Progenitor cell of endocrine pancreas (in vitro differentiated cells): ENCODE measurements around the gene MBNL2. TPM values are rescaled to one million over a fixed set of nuclear protein-coding genes. Genes with fewer than 3 reads are reported as not detected.

Experiments
- DNase-seq: peaks from one replicate; pipeline ENCODE4 v3.0.0; 2021; ENCODE audit warnings: low spot score; ENCODE audit not compliant: unreplicated experiment
- H3K27ac Mint-ChIP-seq: 2 replicates; pipeline ENCODE4 v1.8.0; 2021; ENCODE audit warnings: mild to moderate bottlenecking, moderate library complexity, mixed read lengths
- H3K27me3 Mint-ChIP-seq: 2 replicates; pipeline ENCODE4 v1.8.0; 2021; ENCODE audit warnings: mixed read lengths
- H3K36me3 Mint-ChIP-seq: 2 replicates; pipeline ENCODE4 v1.8.0; 2022; ENCODE audit warnings: mixed read lengths; ENCODE audit not compliant: insufficient read depth
- H3K4me1 Mint-ChIP-seq: 2 replicates; pipeline ENCODE4 v1.8.0; 2021; ENCODE audit warnings: low read depth, mixed read lengths
- H3K4me3 Mint-ChIP-seq: 2 replicates; pipeline ENCODE4 v1.8.0; 2021; ENCODE audit warnings: low read depth, mild to moderate bottlenecking, moderate library complexity, mixed read lengths
- H3K9me3 Mint-ChIP-seq: 2 replicates; pipeline ENCODE4 v1.8.0; 2021; ENCODE audit warnings: low read depth, mixed read lengths
- CTCF ChIP-seq: fragments of 200-600 bp; sonication (generic); IDR thresholded peaks from one replicate; pipeline ENCODE4 v1.5.0; 2021; ENCODE audit warnings: antibody characterized with exemption, mild to moderate bottlenecking; ENCODE audit not compliant: unreplicated experiment
- total RNA-seq: library from RNA; stranded (reverse); gene quantifications from 2 replicates; pipeline ENCODE4 v1.2.1, GENCODE V29; 2021

Gene MBNL2
- total RNA-seq, 1 donor from 2014 or later, result 51.3 TPM

- no peak for TF ChIP-seq CTCF
- no peak for DNase-seq
- Mint-ChIP-seq H3K4me1 (peaks cover 5% of the 10 kb centered on the region), H3K4me3 (no peak overlapping the region), H3K27me3 (no peaks in the 10 kb centered on the region), H3K36me3 (peaks cover 7% of the 10 kb centered on the region), H3K27ac (no peak overlapping the region), H3K9me3 (no peaks in the 10 kb centered on the region)
Measured at GRCh38 chr13:97332742-97333141, 110.6 kb downstream of the MBNL2 start.

- TF ChIP-seq CTCF, result no peak
- H3K36me3 Mint-ChIP-seq, result peaks cover 7% of the 10 kb centered on the region
Measured at GRCh38 chr13:97333983-97334382, 111.8 kb downstream of the MBNL2 start.

GRCh38 chr13:97334690-97335089, 112.6 kb downstream of the MBNL2 start:
- H3K9me3 Mint-ChIP-seq, result no peaks in the 10 kb centered on the region
- H3K27me3 Mint-ChIP-seq, result no peaks in the 10 kb centered on the region
- DNase-seq, result no peak
- no peak for TF ChIP-seq CTCF
- H3K27ac Mint-ChIP-seq, result peak overlapping the region; percentile 2
- peaks cover 3% of the 10 kb centered on the region for H3K4me1 Mint-ChIP-seq
- no peak overlapping the region for H3K4me3 Mint-ChIP-seq
- peaks cover 7% of the 10 kb centered on the region for H3K36me3 Mint-ChIP-seq

More at GRCh38 chr13:97333983-97334382, 111.8 kb downstream of the MBNL2 start:
- no peak overlapping the region for H3K27ac Mint-ChIP-seq
- H3K27me3 Mint-ChIP-seq, result no peaks in the 10 kb centered on the region
- no peak overlapping the region for H3K4me3 Mint-ChIP-seq
- no peaks in the 10 kb centered on the region for H3K4me1 Mint-ChIP-seq
- no peak for DNase-seq
- H3K9me3 Mint-ChIP-seq, result no peaks in the 10 kb centered on the region

- DNase-seq, result no peak
- Mint-ChIP-seq H3K4me3 (no peak overlapping the region), H3K27ac (no peak overlapping the region), H3K36me3 (peaks cover 5% of the 10 kb centered on the region), H3K9me3 (no peaks in the 10 kb centered on the region), H3K27me3 (no peaks in the 10 kb centered on the region), H3K4me1 (peaks cover 10% of the 10 kb centered on the region)
- no peak for TF ChIP-seq CTCF
Measured at GRCh38 chr13:97335488-97336134, 113.5 kb downstream of the MBNL2 start.

GRCh38 chr13:97337985-97338499, 115.9 kb downstream of the MBNL2 start:
- no peaks in the 10 kb centered on the region for H3K27me3 Mint-ChIP-seq

More at GRCh38 chr13:97337985-97338499, 115.9 kb downstream of the MBNL2 start:
- H3K4me3 Mint-ChIP-seq, result no peak overlapping the region
- peaks cover 23% of the 10 kb centered on the region for H3K4me1 Mint-ChIP-seq
- no peak for TF ChIP-seq CTCF
- DNase-seq, result no peak
- H3K36me3 Mint-ChIP-seq, result peaks cover 7% of the 10 kb centered on the region
- no peak overlapping the region for H3K27ac Mint-ChIP-seq
- no peaks in the 10 kb centered on the region for H3K9me3 Mint-ChIP-seq
